NCI-H748 treated with DMSO at 0.1 percent for 48 hours (cell line): ENCODE data around the gene CEP162.
"Not testable (repeated sequence)": the region's sequence is repeated elsewhere in the genome, so short reads cannot be mapped to it uniquely, and the experiment has no call there.

Experiments used
- DNase-seq: peaks from one replicate; lab custom pipeline; 2025; lab: John Stamatoyannopoulos, UW

Gene CEP162

GRCh38 chr6:84224251-84224650 lies 3.2 kb downstream of the CEP162 start:
- no peak for DNase-seq

- not testable (repeated sequence) for DNase-seq
Observed at GRCh38 chr6:84223608-84224007, 3.8 kb downstream of the CEP162 start.

GRCh38 chr6:84222426-84222825 lies 5.0 kb downstream of the CEP162 start:
- no peak for DNase-seq

GRCh38 chr6:84220809-84221409 lies 6.5 kb downstream of the CEP162 start:
- no peak for DNase-seq

GRCh38 chr6:84218091-84218490 lies 9.4 kb downstream of the CEP162 start:
- no peak for DNase-seq

GRCh38 chr6:84213217-84213616 lies 14.2 kb downstream of the CEP162 start:
- DNase-seq: no peak

- DNase-seq: no peak
Observed at GRCh38 chr6:84204011-84204410, 23.4 kb downstream of the CEP162 start.

- DNase-seq: not testable (repeated sequence)
Observed at GRCh38 chr6:84199987-84200386, 27.5 kb downstream of the CEP162 start.

- no peak for DNase-seq
Observed at GRCh38 chr6:84197708-84198107, 29.7 kb downstream of the CEP162 start.

GRCh38 chr6:84193114-84193708 lies 34.2 kb downstream of the CEP162 start:
- no peak for DNase-seq

GRCh38 chr6:84191802-84192201 lies 35.6 kb downstream of the CEP162 start:
- DNase-seq: no peak

GRCh38 chr6:84189356-84189755 lies 38.1 kb downstream of the CEP162 start:
- not testable (repeated sequence) for DNase-seq

- no peak for DNase-seq
Observed at GRCh38 chr6:84183430-84183829, 44.0 kb downstream of the CEP162 start.

GRCh38 chr6:84182001-84182400 lies 45.4 kb downstream of the CEP162 start:
- no peak for DNase-seq

- no peak for DNase-seq
Observed at GRCh38 chr6:84177241-84177640, 50.2 kb downstream of the CEP162 start.

GRCh38 chr6:84172574-84172973 lies 54.9 kb downstream of the CEP162 start:
- no peak for DNase-seq

- no peak for DNase-seq
Observed at GRCh38 chr6:84172080-84172479, 55.4 kb downstream of the CEP162 start.

- no peak for DNase-seq
Observed at GRCh38 chr6:84167457-84167856, 60.0 kb downstream of the CEP162 start.

- DNase-seq: no peak
Observed at GRCh38 chr6:84166395-84166794, 61.0 kb downstream of the CEP162 start.

GRCh38 chr6:84164328-84164727 lies 63.1 kb downstream of the CEP162 start:
- not testable (repeated sequence) for DNase-seq

GRCh38 chr6:84161190-84161589 lies 66.3 kb downstream of the CEP162 start:
- no peak for DNase-seq

GRCh38 chr6:84156306-84156705 lies 71.1 kb downstream of the CEP162 start:
- DNase-seq: no peak

GRCh38 chr6:84151669-84152068 lies 75.8 kb downstream of the CEP162 start:
- no peak for DNase-seq

- no peak for DNase-seq
Observed at GRCh38 chr6:84150705-84151104, 76.7 kb downstream of the CEP162 start.
